HG03066 (cell line): Measurements from ENCODE around the gene RBM10.
"Not testable (repeated sequence)": the region's sequence is repeated elsewhere in the genome, so short reads cannot be mapped to it uniquely, and the experiment has no call there.

Experiments
- ATAC-seq: cut with Tn5 transposase; IDR thresholded peaks from one replicate; pipeline ENCODE4 v1.9.1; 2021; ENCODE audit warnings: low read depth; ENCODE audit not compliant: unreplicated experiment

The RBM10 gene

GRCh38 chrX:47144626-47145394 is at the start of gene RBM10, which contains the start of gene NDUFB11:
Gene RBM10, plus strand, starts transcription at chrX:47145221. Its CDS starts 2,261 bp downstream, at chrX:47147482.
Gene NDUFB11, minus strand, starts transcription at chrX:47144702. Its CDS starts 23 bp downstream, at chrX:47144679.
- ATAC-seq: peak; percentile 83

GRCh38 chrX:47097018-47097417 is 48.0 kb upstream of the RBM10 start:
- ATAC-seq: no peak

- ATAC-seq: no peak
Measured at GRCh38 chrX:47098338-47099094, 46.5 kb upstream of the RBM10 start.

- ATAC-seq: no peak
Measured at GRCh38 chrX:47101206-47101605, 43.8 kb upstream of the RBM10 start.

GRCh38 chrX:47110936-47111615 is 33.9 kb upstream of the RBM10 start:
- not testable (repeated sequence) for ATAC-seq

- ATAC-seq: no peak
Measured at GRCh38 chrX:47112316-47112954, 32.6 kb upstream of the RBM10 start.

GRCh38 chrX:47116551-47117110 is 28.4 kb upstream of the RBM10 start:
- ATAC-seq: not testable (repeated sequence)

GRCh38 chrX:47124466-47124865 is 20.6 kb upstream of the RBM10 start:
- not testable (repeated sequence) for ATAC-seq

GRCh38 chrX:47129157-47129898 is 15.7 kb upstream of the RBM10 start:
- peak; percentile 98 for ATAC-seq

GRCh38 chrX:47129899-47130358 is 15.1 kb upstream of the RBM10 start:
- ATAC-seq: no peak

- ATAC-seq: no peak
Measured at GRCh38 chrX:47133493-47133892, 11.5 kb upstream of the RBM10 start.

- not testable (repeated sequence) for ATAC-seq
Measured at GRCh38 chrX:47135650-47136049, 9.4 kb upstream of the RBM10 start.

- ATAC-seq: no peak
Measured at GRCh38 chrX:47138171-47138570, 6.8 kb upstream of the RBM10 start.

GRCh38 chrX:47143894-47144625 is 961 bp upstream of the RBM10 start:
- peak; percentile 6 for ATAC-seq

- peak; percentile 20 for ATAC-seq
Measured at GRCh38 chrX:47145395-47146120, 537 bp downstream of the RBM10 start.

GRCh38 chrX:47146121-47146935 is 1.3 kb downstream of the RBM10 start:
- ATAC-seq: no peak
